HG03159 (cell line): ENCODE data around the gene SYK.

Experiments used
- ATAC-seq: cut with Tn5 transposase; IDR thresholded peaks from one replicate; pipeline ENCODE4 v1.9.1; 2021; ENCODE audit warnings: mild to moderate bottlenecking, moderate library complexity; ENCODE audit not compliant: unreplicated experiment

The SYK gene

GRCh38 chr9:90901933-90902332 lies 100.3 kb downstream of the SYK start:
- no peak for ATAC-seq

GRCh38 chr9:90903766-90904424 lies 102.3 kb downstream of the SYK start:
- ATAC-seq, result no peak

GRCh38 chr9:90904706-90905478 lies 103.3 kb downstream of the SYK start:
- ATAC-seq, result no peak

GRCh38 chr9:90905822-90906221 lies 104.2 kb downstream of the SYK start:
- no peak for ATAC-seq

GRCh38 chr9:90906316-90907055 lies 104.9 kb downstream of the SYK start:
- ATAC-seq, result no peak

- no peak for ATAC-seq
These were observed 105.4 kb downstream of the SYK start for GRCh38 chr9:90907056-90907445.

- no peak for ATAC-seq
These were observed 106.2 kb downstream of the SYK start for GRCh38 chr9:90907790-90908189.

GRCh38 chr9:90909225-90909624 lies 107.6 kb downstream of the SYK start:
- peak; percentile 46 for ATAC-seq

- no peak for ATAC-seq
These were observed 108.2 kb downstream of the SYK start for GRCh38 chr9:90909747-90910283.

GRCh38 chr9:90914196-90914595 lies 112.6 kb downstream of the SYK start:
- ATAC-seq, result no peak

- peak; percentile 75 for ATAC-seq
These were observed 113.4 kb downstream of the SYK start for GRCh38 chr9:90914868-90915483.

- no peak for ATAC-seq
These were observed 114.1 kb downstream of the SYK start for GRCh38 chr9:90915693-90916092.

GRCh38 chr9:90916147-90916734 lies 114.6 kb downstream of the SYK start:
- no peak for ATAC-seq

- no peak for ATAC-seq
These were observed 118.3 kb downstream of the SYK start for GRCh38 chr9:90919883-90920282.

GRCh38 chr9:90921104-90921503 lies 119.5 kb downstream of the SYK start:
- ATAC-seq, result no peak

GRCh38 chr9:90921969-90922368 lies 120.3 kb downstream of the SYK start:
- ATAC-seq, result no peak

GRCh38 chr9:90925581-90926257 lies 124.1 kb downstream of the SYK start:
- ATAC-seq, result no peak

- ATAC-seq, result no peak
These were observed 125.3 kb downstream of the SYK start for GRCh38 chr9:90926936-90927335.

GRCh38 chr9:90927496-90927895 lies 125.9 kb downstream of the SYK start:
- ATAC-seq, result no peak

- no peak for ATAC-seq
These were observed 128.0 kb downstream of the SYK start for GRCh38 chr9:90929626-90930025.
